ENCODE results near the gene SNAPC2.
A peak's percentile ranks its signal among the peaks of the same experiment; 100 is the strongest.

SNAPC2 gene

DNA sequence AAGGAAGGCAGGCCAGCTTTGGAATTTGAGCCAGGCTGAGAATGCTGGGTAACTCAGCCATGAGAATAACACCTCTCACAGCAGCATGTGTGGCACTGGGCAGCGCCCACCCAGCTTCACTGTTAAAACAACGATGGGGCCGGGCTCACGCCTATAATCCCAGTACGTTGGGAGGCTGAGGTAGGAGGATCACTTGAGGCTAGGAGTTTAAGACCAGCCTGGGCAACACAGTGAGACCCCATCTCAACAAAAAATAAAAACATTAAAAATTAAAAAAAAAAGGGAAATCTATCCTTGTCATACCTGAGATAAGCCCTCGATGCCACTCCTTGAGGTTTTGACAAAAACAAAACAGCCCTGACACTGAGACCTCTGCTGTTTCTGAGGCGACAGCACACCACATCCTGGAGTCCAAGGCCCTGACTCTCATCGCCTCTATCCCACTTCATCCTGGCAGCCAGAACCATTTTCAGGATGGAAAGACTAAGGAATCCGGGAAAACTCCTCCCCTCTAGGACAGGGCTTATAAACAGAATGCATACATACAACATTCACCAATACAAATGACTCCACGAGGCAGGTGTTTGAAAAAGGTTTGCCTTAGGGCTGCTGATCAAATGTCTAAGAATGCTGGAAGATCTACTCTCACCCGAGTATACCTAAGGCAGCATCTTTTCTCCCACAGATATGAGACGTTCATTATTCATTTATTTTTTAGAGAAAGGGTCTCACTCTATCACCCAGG lies 46.0 kb downstream of the SNAPC2 start:
- peak in 2 of 51 donors; percentile 2 to 6 for DNase-seq

- no peak for DNase-seq
Measured at GRCh38 chr19:7968008-7968795, 48.1 kb downstream of the SNAPC2 start.

DNA sequence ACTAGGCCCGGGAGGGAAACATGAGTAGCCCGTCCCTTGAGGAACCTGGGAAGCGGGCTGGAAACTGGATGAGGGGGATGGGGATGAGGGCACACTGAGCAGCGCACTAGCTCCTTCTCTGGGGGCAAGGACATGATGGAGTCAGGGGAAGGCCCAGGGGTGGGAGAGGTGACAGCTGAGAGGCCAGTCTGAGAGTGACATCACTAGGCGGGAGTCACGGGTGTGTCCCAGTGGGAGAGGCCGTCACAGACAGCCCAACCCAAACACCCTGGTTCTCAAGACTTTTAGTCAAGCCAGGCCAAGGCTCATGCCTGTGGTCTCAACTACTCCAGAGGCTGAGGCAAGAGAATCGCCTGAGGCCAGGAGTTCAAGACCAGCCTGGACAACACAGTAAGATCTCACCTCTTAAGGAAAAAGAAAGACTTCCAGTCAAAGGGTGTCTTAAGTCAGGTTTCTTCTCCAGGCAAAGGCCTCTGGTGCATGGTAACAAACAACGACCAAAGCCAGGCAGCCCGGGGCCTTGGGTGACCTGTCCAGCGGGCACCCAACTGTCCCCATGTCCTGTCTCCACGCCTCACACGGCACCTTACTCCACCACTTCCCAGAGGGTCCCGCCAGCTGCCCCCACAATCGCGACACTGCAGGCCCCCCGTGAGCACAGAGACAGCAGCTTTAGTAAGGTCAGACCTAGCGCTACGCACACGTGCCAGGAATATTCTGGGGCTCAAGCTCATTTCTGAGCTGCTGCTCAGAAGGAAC lies 48.8 kb downstream of the SNAPC2 start:
- no peak for DNase-seq

DNA sequence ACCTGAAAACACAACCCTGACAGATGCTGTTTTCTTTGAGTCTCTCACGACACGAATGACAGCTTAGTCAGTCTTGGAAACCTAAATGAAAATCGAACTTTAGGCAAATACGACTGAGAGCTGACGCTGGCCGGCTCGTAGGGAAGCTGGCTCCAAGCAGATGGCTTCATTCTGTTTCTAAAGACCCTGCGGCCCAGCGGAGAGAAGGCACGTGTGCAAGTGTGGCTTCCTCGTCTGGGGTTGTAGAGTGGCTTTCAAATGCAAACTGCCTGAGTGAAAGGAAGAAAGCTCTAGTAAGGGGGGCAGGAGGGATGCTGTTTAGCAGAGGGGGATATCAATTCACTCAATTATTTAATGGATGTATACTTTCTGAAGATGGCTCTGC lies 49.4 kb downstream of the SNAPC2 start:
- DNase-seq: no peak

- peak in 10 of 51 donors; percentile 2 to 46 (median 20) for DNase-seq
Measured at GRCh38 chr19:7970716-7971448, 50.7 kb downstream of the SNAPC2 start.

GRCh38 chr19:7971553-7972520 lies 51.7 kb downstream of the SNAPC2 start:
- no peak for DNase-seq

Data from hypothalamus (tissue), 51 donors.